ENCODE measurements around the gene MRM2.

- TF ChIP-seq EZH2 (IDR thresholded peaks at IDR 0.05; ENCODE audit: borderline replicate concordance) (no peak), CTCF (IDR thresholded peaks at IDR 0.05; ENCODE audit: poor library complexity) (no peak), EZH2phosphoT487 (IDR thresholded peaks at IDR 0.05; ENCODE audit: low read depth, severe bottlenecking, unreplicated experiment) (no peak)
Observed at GRCh38 chr7:2289621-2290020, 47.6 kb upstream of the MRM2 start.

Data from hepatocyte (in vitro differentiated cells).